Mucosa of stomach (tissue), 1 donor: ENCODE data around the gene KAZN.

Source experiments
- H3K27me3 ChIP-seq: one replicate; pipeline ENCODE4 v1.7.0; 2013; ENCODE audit warnings: mild to moderate bottlenecking, low read length; ENCODE audit not compliant: control insufficient read depth, insufficient read depth
- H3K36me3 ChIP-seq: one replicate; pipeline ENCODE4 v1.7.0; 2013; ENCODE audit warnings: low read length; ENCODE audit not compliant: control insufficient read depth, insufficient read depth
- H3K4me1 ChIP-seq: one replicate; pipeline ENCODE4 v1.7.0; 2013; ENCODE audit warnings: mild to moderate bottlenecking, low read length; ENCODE audit not compliant: control insufficient read depth, insufficient read depth
- H3K4me3 ChIP-seq: one replicate; pipeline ENCODE4 v1.7.0; 2013; ENCODE audit warnings: low read length
- H3K9ac ChIP-seq: one replicate; pipeline ENCODE4 v1.7.0; 2013; ENCODE audit warnings: mild to moderate bottlenecking, low read length, moderate library complexity
- H3K9me3 ChIP-seq: one replicate; pipeline ENCODE4 v1.7.0; 2013; ENCODE audit warnings: mild to moderate bottlenecking, low read length, moderate library complexity; ENCODE audit not compliant: control insufficient read depth
- donor health status: Pancreatic carcinoma.

The KAZN gene

GRCh38 chr1:15051882-15052528 lies 453.5 kb downstream of the KAZN start:
- no peaks in the 10 kb centered on the region for H3K27me3 ChIP-seq
- no peak overlapping the region for H3K4me3 ChIP-seq
- H3K4me1 ChIP-seq: no peaks in the 10 kb centered on the region
- no peaks in the 10 kb centered on the region for H3K36me3 ChIP-seq
- no peak overlapping the region for H3K9ac ChIP-seq
- no peaks in the 10 kb centered on the region for H3K9me3 ChIP-seq

DNA sequence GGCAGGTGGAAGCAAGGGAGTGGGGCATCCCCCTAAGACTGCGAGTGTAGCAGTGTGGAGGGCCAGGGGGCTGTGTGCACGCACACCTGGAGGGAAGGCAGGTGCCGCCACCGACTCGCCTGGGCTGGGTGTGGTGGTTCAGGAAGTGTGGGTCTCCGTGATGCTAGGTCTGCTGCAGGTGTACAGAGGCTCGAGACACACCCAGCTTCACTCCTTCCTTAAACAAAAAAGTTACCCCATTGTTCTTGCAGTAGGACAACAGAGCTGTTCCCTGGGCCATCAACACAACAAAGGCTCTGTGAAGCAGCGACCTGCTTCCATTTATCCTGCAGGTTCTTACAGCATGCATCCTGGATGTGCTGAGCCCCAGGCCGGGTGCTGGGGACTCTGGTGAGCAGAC lies 454.7 kb downstream of the KAZN start:
- Histone ChIP-seq H3K36me3 (no peaks in the 10 kb centered on the region), H3K9me3 (no peaks in the 10 kb centered on the region), H3K4me1 (no peaks in the 10 kb centered on the region), H3K27me3 (no peaks in the 10 kb centered on the region), H3K9ac (no peak overlapping the region), H3K4me3 (no peak overlapping the region)

GRCh38 chr1:15055736-15056415 lies 457.4 kb downstream of the KAZN start:
- Histone ChIP-seq H3K9me3 (no peaks in the 10 kb centered on the region), H3K27me3 (no peaks in the 10 kb centered on the region), H3K4me1 (no peaks in the 10 kb centered on the region), H3K4me3 (no peak overlapping the region), H3K9ac (no peak overlapping the region), H3K36me3 (no peaks in the 10 kb centered on the region)

- H3K36me3 ChIP-seq: no peaks in the 10 kb centered on the region
- H3K27me3 ChIP-seq: no peaks in the 10 kb centered on the region
- H3K9ac ChIP-seq: no peak overlapping the region
- no peaks in the 10 kb centered on the region for H3K4me1 ChIP-seq
- no peaks in the 10 kb centered on the region for H3K9me3 ChIP-seq
- H3K4me3 ChIP-seq: no peak overlapping the region
These were observed 458.2 kb downstream of the KAZN start for GRCh38 chr1:15056515-15057285.

DNA sequence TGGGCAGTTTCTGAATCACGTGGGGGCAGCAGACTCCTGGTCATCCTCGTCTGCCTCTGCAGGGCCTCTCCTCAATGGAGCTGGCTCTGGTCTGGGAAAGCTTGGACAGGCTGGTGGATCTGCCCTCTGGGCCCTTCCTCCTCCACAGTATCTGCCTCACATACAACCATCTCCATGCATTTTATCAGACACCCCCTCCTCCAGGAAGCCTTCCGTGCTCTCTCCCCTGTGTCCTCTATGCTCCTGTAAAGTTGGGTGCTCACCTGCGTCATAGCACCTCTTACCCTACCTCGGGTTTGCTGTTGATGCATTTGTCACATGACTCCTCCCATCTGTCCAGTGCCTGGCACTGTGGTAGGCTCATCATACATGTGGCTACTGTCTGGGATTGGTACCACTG lies 459.3 kb downstream of the KAZN start:
- Histone ChIP-seq H3K36me3 (no peaks in the 10 kb centered on the region), H3K9ac (no peak overlapping the region), H3K4me3 (no peak overlapping the region), H3K27me3 (no peaks in the 10 kb centered on the region), H3K9me3 (peaks cover 8% of the 10 kb centered on the region), H3K4me1 (no peaks in the 10 kb centered on the region)

DNA sequence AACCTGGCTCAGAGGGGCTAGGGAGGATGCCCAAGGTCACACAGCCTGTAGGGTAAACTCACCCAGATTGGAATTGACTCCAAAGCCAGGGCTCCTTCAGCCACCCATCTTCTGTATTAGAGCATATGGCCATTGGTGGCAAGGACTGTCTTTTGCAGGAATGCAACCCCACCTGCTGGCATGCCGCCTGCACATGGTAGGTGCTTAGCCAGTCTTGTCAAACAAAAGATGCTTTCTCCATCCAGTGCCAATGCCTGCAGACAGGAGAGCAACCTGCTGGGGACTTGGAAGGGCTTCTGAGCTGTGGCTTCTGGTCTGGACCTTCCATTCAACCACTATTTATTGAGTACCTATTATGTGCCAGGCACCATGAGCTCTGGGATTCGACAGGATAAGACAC lies 459.8 kb downstream of the KAZN start:
- Histone ChIP-seq H3K9me3 (peaks cover 8% of the 10 kb centered on the region), H3K27me3 (no peaks in the 10 kb centered on the region), H3K4me3 (no peak overlapping the region), H3K36me3 (no peaks in the 10 kb centered on the region), H3K4me1 (no peaks in the 10 kb centered on the region), H3K9ac (no peak overlapping the region)

- Histone ChIP-seq H3K4me1 (no peaks in the 10 kb centered on the region), H3K36me3 (no peaks in the 10 kb centered on the region), H3K9ac (no peak overlapping the region), H3K9me3 (peaks cover 8% of the 10 kb centered on the region), H3K27me3 (no peaks in the 10 kb centered on the region), H3K4me3 (no peak overlapping the region)
These were observed 461.6 kb downstream of the KAZN start for GRCh38 chr1:15060104-15060503.

DNA sequence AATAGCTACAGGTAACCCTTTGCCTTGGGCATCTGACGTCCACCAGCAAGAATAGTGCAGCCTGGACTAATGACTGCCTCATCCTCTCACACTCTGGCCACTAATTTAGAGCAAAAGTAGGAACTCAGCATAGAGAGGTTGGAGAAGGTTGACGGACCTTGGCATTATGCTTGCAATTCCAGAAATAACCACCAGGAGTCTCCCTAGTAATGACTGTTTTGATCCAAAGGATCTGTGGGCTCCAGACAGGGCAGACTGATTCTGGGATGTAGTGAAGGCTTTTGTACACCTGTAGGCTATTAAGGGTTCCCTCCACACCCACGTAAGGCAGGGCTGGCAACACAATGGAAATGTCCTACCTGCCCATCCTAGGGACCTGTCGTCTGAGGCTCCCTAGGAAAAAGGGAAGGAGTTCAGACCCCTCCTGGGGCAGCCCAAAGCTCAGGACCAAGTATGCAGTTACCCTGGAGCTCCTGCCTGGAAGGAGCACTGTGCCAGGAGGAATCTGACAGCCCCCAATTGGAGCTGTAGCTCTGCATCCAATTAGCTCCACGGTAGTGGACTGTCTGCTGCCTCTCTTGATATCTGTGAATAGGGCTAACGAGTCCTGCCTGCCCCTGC lies 464.1 kb downstream of the KAZN start:
- Histone ChIP-seq H3K27me3 (no peaks in the 10 kb centered on the region), H3K4me1 (no peaks in the 10 kb centered on the region), H3K36me3 (no peaks in the 10 kb centered on the region), H3K9ac (no peak overlapping the region), H3K4me3 (no peak overlapping the region), H3K9me3 (peaks cover 8% of the 10 kb centered on the region)

- H3K4me3 ChIP-seq: no peak overlapping the region
- H3K36me3 ChIP-seq: no peaks in the 10 kb centered on the region
- H3K4me1 ChIP-seq: no peaks in the 10 kb centered on the region
- H3K9me3 ChIP-seq: peaks cover 8% of the 10 kb centered on the region
- no peak overlapping the region for H3K9ac ChIP-seq
- no peaks in the 10 kb centered on the region for H3K27me3 ChIP-seq
These were observed 464.9 kb downstream of the KAZN start for GRCh38 chr1:15063346-15063745.

- H3K4me3 ChIP-seq: no peak overlapping the region
- H3K27me3 ChIP-seq: no peaks in the 10 kb centered on the region
- no peaks in the 10 kb centered on the region for H3K36me3 ChIP-seq
These were observed 465.3 kb downstream of the KAZN start for GRCh38 chr1:15063783-15064182.

DNA sequence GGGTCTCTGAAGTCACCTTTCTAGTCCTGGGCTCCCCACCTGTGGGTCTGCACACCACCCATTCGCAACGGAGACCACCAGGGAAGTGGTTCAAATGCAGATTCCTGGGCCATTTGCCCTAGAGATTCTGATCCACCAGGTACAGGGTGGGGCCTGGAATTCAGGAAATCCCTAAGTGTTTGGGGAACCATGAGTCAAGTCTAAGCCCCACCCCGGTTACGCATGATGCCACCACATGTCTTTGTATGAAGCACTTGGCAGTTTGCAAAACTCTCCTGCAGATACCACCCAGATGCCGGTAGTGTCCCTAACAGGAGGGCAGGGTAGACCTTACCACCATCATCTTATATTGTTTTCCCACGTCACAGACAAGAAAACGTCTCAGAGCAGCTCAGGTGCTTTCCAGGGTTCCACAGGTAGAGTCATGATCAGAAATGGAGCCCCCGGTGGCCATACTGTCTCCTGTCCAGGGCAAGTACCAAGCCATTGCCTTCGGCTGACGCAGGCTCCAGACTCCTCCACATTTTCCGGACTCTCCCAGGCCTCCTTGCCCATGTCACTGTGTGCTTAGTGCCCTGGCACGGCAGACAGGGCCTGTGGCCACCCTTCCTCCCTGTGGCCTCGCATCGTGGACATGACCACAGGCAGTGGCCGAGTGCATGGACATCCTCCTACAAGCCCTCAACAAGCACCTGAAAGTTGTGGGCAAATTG lies 465.9 kb downstream of the KAZN start:
- H3K36me3 ChIP-seq: no peaks in the 10 kb centered on the region
- H3K4me1 ChIP-seq: no peaks in the 10 kb centered on the region
- no peak overlapping the region for H3K9ac ChIP-seq
- H3K27me3 ChIP-seq: no peaks in the 10 kb centered on the region
- H3K9me3 ChIP-seq: peaks cover 8% of the 10 kb centered on the region
- H3K4me3 ChIP-seq: no peak overlapping the region

More at GRCh38 chr1:15063783-15064182, 465.3 kb downstream of the KAZN start:
- Histone ChIP-seq H3K9me3 (peaks cover 8% of the 10 kb centered on the region), H3K4me1 (no peaks in the 10 kb centered on the region), H3K9ac (no peak overlapping the region)
